ENCODE data around the gene ADI1.

- TF ChIP-seq POLR2A (IDR thresholded peaks at IDR 0.05; ENCODE audit: low read depth, low read length) (no peak), POLR2AphosphoS5 (IDR thresholded peaks at IDR 0.05; ENCODE audit: low read depth, low read length) (no peak), TAF1 (IDR thresholded peaks at IDR 0.05; ENCODE audit: borderline replicate concordance, low read depth, low read length) (no peak)
These were observed 7.5 kb upstream of the ADI1 start for GRCh38 chr2:3526871-3527270.

Data from GM12892 (cell line).